Mesothelial cell of epicardium (in vitro differentiated cells): ENCODE measurements around the gene AGAP2. TPM values are rescaled to one million over a fixed set of nuclear protein-coding genes. Genes with fewer than 3 reads are reported as not detected.
A peak's percentile ranks its signal among the peaks of the same experiment; 100 is the strongest.

Experiments used
- DNase-seq, 2 experiments: peaks; one replicate each; pipeline ENCODE4 v3.0.0; 2021; ENCODE audit warnings: low spot score in 2 of 2; ENCODE audit not compliant: unreplicated experiment in 2 of 2
- H3K27ac Mint-ChIP-seq: 2 replicates; pipeline ENCODE4 v1.8.0; 2021; ENCODE audit warnings: mixed read lengths
- H3K27me3 Mint-ChIP-seq: 2 replicates; pipeline ENCODE4 v1.8.0; 2021; ENCODE audit warnings: low read depth, mixed read lengths
- H3K36me3 Mint-ChIP-seq: 2 replicates; pipeline ENCODE4 v1.8.0; 2021; ENCODE audit warnings: mixed read lengths
- H3K4me1 Mint-ChIP-seq: 2 replicates; pipeline ENCODE4 v1.8.0; 2021; ENCODE audit warnings: mixed read lengths
- H3K4me3 Mint-ChIP-seq: 2 replicates; pipeline ENCODE4 v1.8.0; 2021; ENCODE audit warnings: mild to moderate bottlenecking, moderate library complexity, mixed read lengths
- H3K9me3 Mint-ChIP-seq: 2 replicates; pipeline ENCODE4 v1.8.0; 2021; ENCODE audit warnings: mixed read lengths
- CTCF ChIP-seq: fragments of 200-600 bp; sonication (generic); IDR thresholded peaks from one replicate; pipeline ENCODE4 v1.5.0; 2021; ENCODE audit warnings: antibody characterized with exemption; ENCODE audit not compliant: unreplicated experiment
- total RNA-seq: library from RNA; stranded (reverse); gene quantifications from 3 replicates; pipeline ENCODE4 v1.2.1, GENCODE V29; 2021

AGAP2 gene
- total RNA-seq, 1 donor from 2014 or later = 2.8 TPM

GRCh38 chr12:57771236-57771872, 32.8 kb upstream of the AGAP2 start:
- peak overlapping the region; percentile 92 for H3K4me3 Mint-ChIP-seq
- peaks cover 8% of the 10 kb centered on the region for H3K36me3 Mint-ChIP-seq
- peaks cover 24% of the 10 kb centered on the region for H3K4me1 Mint-ChIP-seq
- H3K9me3 Mint-ChIP-seq = no peaks in the 10 kb centered on the region
- H3K27ac Mint-ChIP-seq = peak overlapping the region; percentile 99
- no peak for TF ChIP-seq CTCF
- H3K27me3 Mint-ChIP-seq = peaks cover 22% of the 10 kb centered on the region
- DNase-seq = peak; percentile 80 to 89

- peaks cover 27% of the 10 kb centered on the region for H3K4me1 Mint-ChIP-seq
- no peak overlapping the region for H3K27ac Mint-ChIP-seq
- no peak for TF ChIP-seq CTCF
- H3K4me3 Mint-ChIP-seq = peak overlapping the region; percentile 36
- H3K9me3 Mint-ChIP-seq = no peaks in the 10 kb centered on the region
- DNase-seq = no peak
- H3K27me3 Mint-ChIP-seq = peaks cover 28% of the 10 kb centered on the region
- H3K36me3 Mint-ChIP-seq = peaks cover 8% of the 10 kb centered on the region
Observed at GRCh38 chr12:57770734-57771133, 32.2 kb upstream of the AGAP2 start.

GRCh38 chr12:57769594-57769993, 31.1 kb upstream of the AGAP2 start:
- TF ChIP-seq CTCF = no peak
- H3K9me3 Mint-ChIP-seq = no peaks in the 10 kb centered on the region
- H3K4me3 Mint-ChIP-seq = no peak overlapping the region
- no peak overlapping the region for H3K27ac Mint-ChIP-seq
- peaks cover 39% of the 10 kb centered on the region for H3K27me3 Mint-ChIP-seq
- H3K36me3 Mint-ChIP-seq = peaks cover 8% of the 10 kb centered on the region
- peaks cover 34% of the 10 kb centered on the region for H3K4me1 Mint-ChIP-seq
- DNase-seq = no peak

- DNase-seq = no peak
- Mint-ChIP-seq H3K27ac (no peak overlapping the region), H3K9me3 (no peaks in the 10 kb centered on the region), H3K4me3 (no peak overlapping the region), H3K36me3 (peaks cover 8% of the 10 kb centered on the region), H3K4me1 (peaks cover 31% of the 10 kb centered on the region), H3K27me3 (peaks cover 56% of the 10 kb centered on the region)
- no peak for TF ChIP-seq CTCF
Observed at GRCh38 chr12:57767876-57768275, 29.3 kb upstream of the AGAP2 start.

- H3K27me3 Mint-ChIP-seq = peaks cover 62% of the 10 kb centered on the region
- DNase-seq = no peak
- no peak for TF ChIP-seq CTCF
- no peak overlapping the region for H3K27ac Mint-ChIP-seq
- no peak overlapping the region for H3K4me3 Mint-ChIP-seq
- H3K36me3 Mint-ChIP-seq = peaks cover 8% of the 10 kb centered on the region
- H3K4me1 Mint-ChIP-seq = peaks cover 30% of the 10 kb centered on the region
- no peaks in the 10 kb centered on the region for H3K9me3 Mint-ChIP-seq
Observed at GRCh38 chr12:57767305-57767698, 28.8 kb upstream of the AGAP2 start.
